Fibroblast of the conjunctiva (primary cell): ENCODE data around the gene HKDC1.
"Not testable (repeated sequence)": the region's sequence is repeated elsewhere in the genome, so short reads cannot be mapped to it uniquely, and the experiment has no call there.

ENCODE experiments used
- DNase-seq: peaks from one replicate; pipeline ENCODE4 v3.0.0-alpha.2; 2010; ENCODE audit warnings: low read depth

HKDC1 gene

DNA sequence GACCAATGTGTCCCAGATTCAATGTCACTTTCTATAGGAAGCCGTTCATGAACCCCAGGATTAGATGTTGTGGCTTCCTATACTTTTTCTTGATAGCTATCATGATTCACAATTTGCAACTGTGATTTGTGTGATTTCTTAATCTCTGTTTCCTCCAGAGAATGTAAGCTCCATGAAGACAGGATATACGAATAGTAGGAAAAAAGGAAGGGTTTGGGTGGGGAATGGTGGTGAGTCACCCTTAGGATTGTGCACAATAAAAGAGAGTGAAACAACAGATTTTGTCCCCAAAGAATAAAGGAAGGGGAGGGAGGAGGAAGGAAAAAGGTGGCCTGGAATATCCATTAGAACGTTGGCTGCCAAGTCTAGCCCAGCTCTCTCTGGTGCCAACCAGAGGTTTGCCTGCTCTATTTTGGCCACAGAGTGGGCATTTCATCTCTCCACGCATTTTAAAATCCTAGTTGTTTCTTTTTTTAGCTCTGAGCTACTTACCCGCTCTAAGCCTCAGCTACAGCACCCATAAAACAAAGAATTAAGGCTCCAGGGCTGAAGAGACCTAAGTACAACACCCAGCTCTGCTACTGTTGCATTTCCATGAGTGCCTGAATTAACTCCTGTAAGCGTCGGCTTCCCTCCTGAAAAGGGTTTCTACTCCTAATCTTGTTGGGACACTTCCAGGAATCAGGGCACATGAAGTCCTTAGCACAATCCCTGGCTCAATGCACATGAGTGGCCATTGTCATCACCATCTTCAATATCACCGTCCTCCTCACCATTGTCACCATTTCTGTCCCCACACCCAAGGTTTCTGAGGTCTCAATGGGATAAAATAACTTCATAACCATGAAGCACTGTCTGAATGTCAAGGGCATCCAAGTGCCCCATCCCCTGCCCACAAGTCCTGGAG lies 61.6 kb downstream of the HKDC1 start:
- no peak for DNase-seq

DNA sequence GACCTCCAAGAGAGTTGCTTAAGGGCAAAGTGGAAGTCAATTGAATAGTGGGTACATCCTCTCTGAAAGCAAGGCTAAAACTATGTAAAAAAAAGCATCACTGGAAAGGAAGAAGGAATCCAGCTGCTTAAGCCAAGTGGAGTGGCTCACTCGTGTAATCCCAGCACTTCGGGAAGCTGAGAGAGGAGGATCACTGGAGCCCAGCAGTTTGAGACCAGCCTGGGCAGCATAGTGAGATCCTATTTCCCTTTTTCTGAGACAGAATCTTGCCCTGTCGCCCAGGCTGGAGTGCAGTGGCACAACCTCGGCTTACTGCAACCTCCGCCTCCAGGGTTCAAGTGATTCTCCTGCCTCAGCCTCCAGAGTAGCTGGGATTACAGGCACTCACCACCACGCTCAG lies 64.3 kb downstream of the HKDC1 start:
- not testable (repeated sequence) for DNase-seq

- DNase-seq, result no peak
These were observed 65.6 kb downstream of the HKDC1 start for GRCh38 chr10:69285699-69286098.

GRCh38 chr10:69287181-69287580 lies 67.0 kb downstream of the HKDC1 start:
- DNase-seq, result no peak

DNA sequence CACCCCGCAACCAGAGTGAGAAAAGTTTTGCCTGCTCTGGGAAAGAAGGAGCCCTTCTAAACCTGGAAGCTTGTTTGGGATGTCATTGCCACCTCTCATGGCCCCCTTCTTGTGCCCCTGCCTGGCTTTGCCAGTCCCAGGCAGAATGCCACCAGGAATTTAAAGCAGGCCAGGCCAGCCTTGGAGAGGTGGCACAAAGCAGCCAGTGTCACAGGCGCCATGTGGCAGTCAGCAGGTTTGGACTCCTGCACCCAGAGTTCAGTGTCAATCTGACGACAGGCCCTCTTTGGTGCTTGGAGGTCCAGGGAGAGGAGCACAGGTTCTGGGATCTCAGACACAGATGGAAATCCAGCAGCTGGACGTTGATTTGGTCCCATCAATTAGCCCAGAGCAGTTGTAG lies 70.9 kb downstream of the HKDC1 start:
- DNase-seq, result no peak

GRCh38 chr10:69292459-69292858 lies 72.3 kb downstream of the HKDC1 start:
- no peak for DNase-seq

DNA sequence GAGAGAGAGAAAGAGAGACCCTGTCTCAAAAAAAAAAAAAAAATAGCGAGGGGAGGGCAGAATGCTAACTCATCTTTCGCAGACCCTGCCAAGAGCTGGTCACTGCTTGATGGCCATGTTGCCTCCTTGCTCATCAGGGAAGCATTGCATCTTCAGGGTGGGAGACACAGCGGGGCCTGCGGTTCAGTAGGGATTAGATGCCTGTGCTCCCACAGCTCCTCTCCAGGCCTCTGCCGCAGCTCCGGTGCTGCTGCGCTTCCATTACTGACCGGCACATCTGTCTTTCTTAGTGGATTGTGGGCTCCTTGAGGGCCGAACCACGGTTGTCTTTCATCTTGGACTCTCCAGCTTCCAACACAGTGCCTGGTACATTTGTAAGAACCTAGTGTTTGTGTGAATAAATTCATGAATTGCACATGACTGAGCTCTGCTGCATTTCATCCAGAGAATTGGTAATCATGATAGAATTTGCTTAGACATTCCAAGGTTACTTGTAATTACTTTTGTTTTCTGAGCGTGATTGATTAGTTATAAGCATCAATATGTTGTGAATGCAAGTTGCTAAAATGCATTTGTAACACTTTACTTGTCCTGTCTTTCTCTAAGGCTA lies 75.0 kb downstream of the HKDC1 start:
- no peak for DNase-seq

DNA sequence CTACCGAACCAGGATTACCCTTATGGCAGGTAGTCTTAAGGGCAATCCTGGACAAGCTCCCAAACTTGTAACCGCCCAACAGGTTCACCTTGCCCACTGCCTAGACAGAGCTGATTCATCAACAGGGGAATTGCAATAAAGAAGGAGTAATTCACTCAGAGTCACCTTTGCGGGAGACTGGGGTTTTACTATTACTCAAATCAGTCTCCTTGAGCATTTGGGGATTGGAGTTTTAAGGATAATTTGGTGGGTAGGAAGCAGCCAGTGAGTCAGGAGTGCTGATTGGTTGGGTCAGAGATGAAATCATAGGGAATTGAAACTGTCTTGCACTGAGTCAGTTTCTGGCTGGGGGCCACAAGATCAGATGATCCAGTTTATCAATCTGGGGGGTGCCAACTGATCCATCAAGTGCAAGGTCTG lies 83.5 kb downstream of the HKDC1 start:
- no peak for DNase-seq

DNA sequence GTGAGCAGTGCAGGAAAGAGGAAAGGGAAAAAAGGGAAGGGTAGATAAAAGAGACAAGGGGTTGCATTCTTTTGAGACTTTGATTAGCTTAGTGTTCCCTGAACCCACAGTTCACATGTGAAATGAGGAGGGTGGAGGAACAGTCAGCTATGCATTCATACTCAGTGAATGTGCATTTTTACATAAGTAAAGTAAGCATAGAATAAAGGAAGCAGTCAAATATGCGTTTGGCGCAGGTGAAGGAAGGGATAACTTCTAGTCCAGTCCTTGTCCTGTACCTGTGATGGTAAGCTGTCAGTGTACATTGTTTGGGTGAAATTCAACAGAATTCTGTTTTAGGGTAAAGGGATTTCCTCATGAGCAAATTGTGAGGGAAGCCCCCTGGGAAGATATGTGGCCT lies 86.3 kb downstream of the HKDC1 start:
- DNase-seq, result no peak

- DNase-seq, result no peak
These were observed 87.3 kb downstream of the HKDC1 start for GRCh38 chr10:69307434-69307833.

DNA sequence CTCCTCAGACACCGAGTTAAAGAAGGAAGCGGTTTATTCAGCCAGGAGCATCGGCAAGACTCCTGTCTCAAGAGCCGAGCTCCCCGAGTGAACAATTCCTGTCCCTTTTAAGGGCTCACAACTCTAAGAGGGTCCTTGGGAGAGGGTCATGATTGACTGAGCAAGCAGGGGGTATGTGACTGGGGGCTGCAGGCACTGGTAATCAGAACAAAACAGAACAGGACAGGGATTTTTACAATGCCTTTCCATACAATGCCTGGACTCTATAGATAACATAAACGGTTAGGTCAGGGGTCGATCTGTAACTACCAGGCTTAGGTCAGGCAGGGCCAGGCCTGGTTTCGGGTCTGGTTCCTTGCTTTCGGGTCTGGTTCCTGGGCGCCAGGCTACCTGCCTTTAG lies 88.2 kb downstream of the HKDC1 start:
- DNase-seq, result not testable (repeated sequence)

- DNase-seq, result no peak
These were observed 91.2 kb downstream of the HKDC1 start for GRCh38 chr10:69311309-69311708.

DNA sequence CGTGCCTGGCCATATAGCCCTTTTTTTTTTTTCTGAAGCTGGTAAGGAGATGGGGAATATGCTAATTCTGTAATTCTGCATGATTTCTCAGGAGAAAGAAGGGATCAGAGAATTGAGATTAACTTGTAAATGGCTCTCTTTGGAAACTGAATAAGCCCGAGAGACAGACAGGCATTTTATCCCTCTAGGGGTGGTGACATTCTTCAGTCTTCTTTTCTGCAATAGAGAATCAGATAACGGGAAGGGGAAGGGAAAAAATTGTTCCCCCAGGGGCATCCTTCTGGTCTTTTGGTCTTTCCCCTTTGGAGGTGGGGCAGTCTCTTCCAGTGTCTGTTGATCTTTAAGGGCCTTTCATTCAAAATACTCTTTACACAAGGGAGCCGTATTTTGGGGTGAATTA lies 92.4 kb downstream of the HKDC1 start:
- DNase-seq, result no peak

- DNase-seq, result no peak
These were observed 95.0 kb downstream of the HKDC1 start for GRCh38 chr10:69315100-69315542.

- no peak for DNase-seq
These were observed 95.6 kb downstream of the HKDC1 start for GRCh38 chr10:69315610-69316312.

GRCh38 chr10:69316313-69317059 lies 96.4 kb downstream of the HKDC1 start:
- no peak for DNase-seq
